ENCODE results near the gene ABHD14A. TPM values are rescaled to one million over a fixed set of nuclear protein-coding genes. Genes with fewer than 3 reads are reported as not detected.
A peak's percentile ranks its signal among the peaks of the same experiment; 100 is the strongest.

ABHD14A gene
- total and polyA plus RNA-seq, 2 of the 4 experiments (the other 2 are of a cell fraction), result 3.4 to 10.0 TPM

DNA sequence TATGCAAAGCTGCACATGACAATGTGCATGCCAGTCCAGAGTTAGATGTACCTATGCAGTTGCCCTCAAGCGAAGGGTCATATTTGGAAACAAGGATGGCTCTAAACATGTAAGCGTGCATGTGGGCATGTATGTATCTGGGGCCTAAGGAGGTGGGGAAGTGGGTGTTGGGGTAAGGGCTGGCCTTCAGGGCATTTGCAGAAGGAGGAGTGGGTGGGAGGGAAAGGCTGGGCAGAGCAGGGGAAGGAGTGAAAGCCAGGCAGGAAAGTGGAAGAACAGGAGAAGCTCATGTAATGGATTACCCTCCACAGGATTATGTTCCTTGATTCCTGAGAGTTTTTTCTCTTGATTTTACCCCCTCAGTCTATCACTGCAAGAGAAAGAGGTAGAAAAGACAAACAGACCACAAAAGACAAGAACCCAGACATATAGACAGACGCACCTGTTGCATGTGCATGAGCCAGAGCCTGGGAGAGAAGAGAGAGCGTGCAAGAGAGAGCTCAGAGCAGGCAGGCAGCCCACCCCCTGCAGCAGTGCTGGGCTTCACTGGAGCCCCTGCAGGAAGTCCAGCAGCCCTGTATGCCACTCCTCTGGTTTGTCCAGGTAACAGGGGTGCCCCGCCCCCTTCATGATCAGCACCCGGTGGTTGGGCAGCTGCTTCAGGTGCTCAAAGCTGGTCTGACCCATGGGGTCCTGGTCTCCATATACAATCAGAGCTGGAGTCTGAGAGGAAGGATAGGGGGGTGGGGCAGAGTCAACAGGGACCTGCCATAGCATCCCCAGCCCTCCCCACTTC, 5.8 kb upstream of the ABHD14A start:
- Histone ChIP-seq H3K4me1 (ENCODE audit: control insufficient read depth, insufficient read depth, low read length) (peaks cover 26% of the 10 kb centered on the region), H3K18ac (ENCODE audit: low read depth, low read length) (no peak overlapping the region), H3K9me3 (ENCODE audit: control insufficient read depth, insufficient read depth, low read length) (no peaks in the 10 kb centered on the region), H3K27me3 (ENCODE audit: control insufficient read depth, insufficient read depth, low read length) (no peaks in the 10 kb centered on the region), H3K9me1 (ENCODE audit: insufficient read depth, low read length) (peaks cover 21% of the 10 kb centered on the region), H2BK5ac (ENCODE audit: low read depth, low read length, poor library complexity, severe bottlenecking) (no peak overlapping the region), H2BK120ac (ENCODE audit: low read depth, low read length) (no peak overlapping the region), H4K8ac (ENCODE audit: low read depth in 2 of 2, low read length in 2 of 2) (no peak overlapping the region), H4K5ac (ENCODE audit: low read depth, low read length) (no peak overlapping the region), H3K23ac (ENCODE audit: low read depth, low read length) (peak overlapping the region; percentile 48; the same call in 1 of the 2 replicates), H3K4ac (ENCODE audit: low read depth, low read length) (peak overlapping the region; percentile 63; the same call in 1 of the 2 replicates), H2AK9ac (replicated peaks; ENCODE audit: low read depth, low read length, poor library complexity) (no peak overlapping the region), H2BK15ac (ENCODE audit: low read depth, low read length) (no peak overlapping the region), H3K36me3 (ENCODE audit: control insufficient read depth, insufficient read depth, low read length) (no peaks in the 10 kb centered on the region; the same call in 1 of the 2 replicates), H4K91ac (ENCODE audit: insufficient read depth, low read depth, low read length) (no peak overlapping the region), H3K4me3 (ENCODE audit: insufficient read depth, low read depth, low read length) (no peak overlapping the region), H2AFZ (replicated peaks; ENCODE audit: low read length, poor library complexity) (peak overlapping the region; percentile 38), H2AK5ac (ENCODE audit: low read depth, low read length) (no peak overlapping the region), H3K79me1 (ENCODE audit: low read depth in 1 of 2, low read length in 2 of 2) (peaks cover 35 to 61% of the 10 kb centered on the region in 2 experiments), H4K20me1 (ENCODE audit: insufficient read depth, low read length) (no peaks in the 10 kb centered on the region; the same call in 1 of the 2 replicates), H3K4me2 (ENCODE audit: low read depth, low read length) (no peak overlapping the region; the same call in 1 of the 2 replicates), H3K9ac (ENCODE audit: low read depth, low read length) (no peak overlapping the region), H3K27ac (ENCODE audit: insufficient read depth, low read length) (no peak overlapping the region), H2BK20ac (ENCODE audit: low read depth, low read length) (no peak overlapping the region), H3K14ac (replicated peaks; ENCODE audit: low read depth, low read length) (0 out of 2 replicates have a peak overlapping the region, but pooled peaks have one; percentile 52), H3K56ac (ENCODE audit: extremely low read depth, insufficient read depth, low read length) (no peak overlapping the region)
- ChIA-PET CTCF (no interaction called here), POLR2A (ENCODE audit: unreplicated experiment) (no interaction called here)
- intact Hi-C loops (cut with micrococcal nuclease) (no loop called here), in situ Hi-C loops (cut with MboI; ENCODE audit: low sequenced_read_pairs) (loop anchor here (25.0 kb wide), 1 partner anchor 1632 kb away; the partner anchor contains the start of genes RASSF1, TUSC2 and ZMYND10), dilution Hi-C loops (cut with HindIII; ENCODE audit: low sequenced_read_pairs, unreplicated experiment) (no loop called here)
- 100% methylated on average over 2 of the region's 6 CpGs; no CpG with 5 or more reads in 1 of the 2 experiments for WGBS, 2 experiments (ENCODE audit: extremely low coverage in 2 of 2, insufficient read length in 1 of 2)
- ATAC-seq (ENCODE audit: low read depth), result no peak
- BruUV-seq (replicated peaks), result no TSS peak
- DNase-seq, result no peak
- no peak for TF ChIP-seq RCOR1 (IDR thresholded peaks at IDR 0.05; ENCODE audit: insufficient replicate concordance, low read length)
- TF ChIP-seq SMC3 (IDR thresholded peaks at IDR 0.05; ENCODE audit: low read depth, low read length), result no peak
- no peak for TF ChIP-seq RAD21 (IDR thresholded peaks at IDR 0.05; ENCODE audit: low read length)
- TF ChIP-seq POLR2A (IDR thresholded peaks at IDR 0.05; ENCODE audit: low read depth, low read length), result no peak
- no peak for TF ChIP-seq MAZ (IDR thresholded peaks at IDR 0.05; ENCODE audit: borderline replicate concordance, low read depth, low read length)
- TF ChIP-seq MAFK (IDR thresholded peaks at IDR 0.05; ENCODE audit: low read depth, low read length), result no peak
- TF ChIP-seq BHLHE40 (IDR thresholded peaks at IDR 0.05; ENCODE audit: low read depth, low read length), result no peak
- TF ChIP-seq, protein P1, sequence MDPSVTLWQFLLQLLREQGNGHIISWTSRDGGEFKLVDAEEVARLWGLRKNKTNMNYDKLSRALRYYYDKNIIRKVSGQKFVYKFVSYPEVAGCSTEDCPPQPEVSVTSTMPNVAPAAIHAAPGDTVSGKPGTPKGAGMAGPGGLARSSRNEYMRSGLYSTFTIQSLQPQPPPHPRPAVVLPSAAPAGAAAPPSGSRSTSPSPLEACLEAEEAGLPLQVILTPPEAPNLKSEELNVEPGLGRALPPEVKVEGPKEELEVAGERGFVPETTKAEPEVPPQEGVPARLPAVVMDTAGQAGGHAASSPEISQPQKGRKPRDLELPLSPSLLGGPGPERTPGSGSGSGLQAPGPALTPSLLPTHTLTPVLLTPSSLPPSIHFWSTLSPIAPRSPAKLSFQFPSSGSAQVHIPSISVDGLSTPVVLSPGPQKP (IDR thresholded peaks at IDR 0.05; ENCODE audit: borderline replicate concordance, low read depth, low read length), result no peak
- no peak for TF ChIP-seq RFX5 (IDR thresholded peaks at IDR 0.05; ENCODE audit: low read depth, low read length)
- no peak for TF ChIP-seq NFE2L2 (IDR thresholded peaks at IDR 0.05; ENCODE audit: low read depth, low read length)
- TF ChIP-seq CHD1 (IDR thresholded peaks at IDR 0.05; ENCODE audit: low read depth, low read length), result no peak
- TF ChIP-seq FOS (IDR thresholded peaks at IDR 0.05; ENCODE audit: low read depth, low read length), result no peak
- TF ChIP-seq, protein P2, sequence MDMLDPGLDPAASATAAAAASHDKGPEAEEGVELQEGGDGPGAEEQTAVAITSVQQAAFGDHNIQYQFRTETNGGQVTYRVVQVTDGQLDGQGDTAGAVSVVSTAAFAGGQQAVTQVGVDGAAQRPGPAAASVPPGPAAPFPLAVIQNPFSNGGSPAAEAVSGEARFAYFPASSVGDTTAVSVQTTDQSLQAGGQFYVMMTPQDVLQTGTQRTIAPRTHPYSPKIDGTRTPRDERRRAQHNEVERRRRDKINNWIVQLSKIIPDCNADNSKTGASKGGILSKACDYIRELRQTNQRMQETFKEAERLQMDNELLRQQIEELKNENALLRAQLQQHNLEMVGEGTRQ (IDR thresholded peaks at IDR 0.05; ENCODE audit: low read depth, low read length), result no peak
- TF ChIP-seq MXI1 (IDR thresholded peaks at IDR 0.05; ENCODE audit: borderline replicate concordance, low read depth, low read length), result no peak
- no peak for TF ChIP-seq CEBPB (IDR thresholded peaks at IDR 0.05; ENCODE audit: low read depth, low read length)
